Tibial nerve (tissue), 3 donors: ENCODE results near the gene PRR5.

Experiments used
- POLR2A ChIP-seq, 2 donors: fragments of 450-650 bp; IDR thresholded peaks; one replicate each; pipeline ENCODE4 v1.6.1; 2017; ENCODE audit warnings: antibody characterized with exemption in 2 of 2, mild to moderate bottlenecking in 2 of 2, moderate library complexity in 2 of 2
- TF ChIP-seq, protein P1 (sequence below), 5 experiments: fragments of 200-600 bp in 3 of 5; fragments of 450-650 bp in 2 of 5; sonication (generic) in 3 of 5; IDR thresholded peaks; one replicate each; pipeline ENCODE4 v1.5.1; 2016 to 2019; ENCODE audit warnings: antibody characterized with exemption in 5 of 5, mild to moderate bottlenecking in 3 of 5, moderate library complexity in 2 of 5

DNA sequence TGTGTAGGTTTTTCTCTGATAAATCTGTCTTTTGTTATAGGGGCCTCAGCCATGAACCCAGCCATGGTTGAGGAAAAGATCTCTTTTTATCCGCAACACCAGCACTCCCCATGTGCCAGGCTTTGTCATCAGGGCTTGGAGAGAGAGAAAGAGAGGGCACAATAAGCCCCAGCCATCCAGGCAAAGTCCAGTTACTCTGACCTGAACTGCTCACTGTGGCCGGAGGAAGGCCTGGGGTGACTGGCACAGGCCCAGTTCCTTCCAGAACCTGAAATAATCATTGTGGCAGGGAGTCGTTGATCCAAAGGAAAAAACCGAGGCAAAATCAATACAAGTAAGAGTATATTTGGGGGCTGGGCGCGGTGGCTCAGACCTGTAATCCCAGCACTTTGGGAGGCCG, 46.5 kb downstream of the PRR5 start:
- TF ChIP-seq POLR2A (IDR thresholded peaks at IDR 0.05), result no peak
- TF ChIP-seq, protein P1, sequence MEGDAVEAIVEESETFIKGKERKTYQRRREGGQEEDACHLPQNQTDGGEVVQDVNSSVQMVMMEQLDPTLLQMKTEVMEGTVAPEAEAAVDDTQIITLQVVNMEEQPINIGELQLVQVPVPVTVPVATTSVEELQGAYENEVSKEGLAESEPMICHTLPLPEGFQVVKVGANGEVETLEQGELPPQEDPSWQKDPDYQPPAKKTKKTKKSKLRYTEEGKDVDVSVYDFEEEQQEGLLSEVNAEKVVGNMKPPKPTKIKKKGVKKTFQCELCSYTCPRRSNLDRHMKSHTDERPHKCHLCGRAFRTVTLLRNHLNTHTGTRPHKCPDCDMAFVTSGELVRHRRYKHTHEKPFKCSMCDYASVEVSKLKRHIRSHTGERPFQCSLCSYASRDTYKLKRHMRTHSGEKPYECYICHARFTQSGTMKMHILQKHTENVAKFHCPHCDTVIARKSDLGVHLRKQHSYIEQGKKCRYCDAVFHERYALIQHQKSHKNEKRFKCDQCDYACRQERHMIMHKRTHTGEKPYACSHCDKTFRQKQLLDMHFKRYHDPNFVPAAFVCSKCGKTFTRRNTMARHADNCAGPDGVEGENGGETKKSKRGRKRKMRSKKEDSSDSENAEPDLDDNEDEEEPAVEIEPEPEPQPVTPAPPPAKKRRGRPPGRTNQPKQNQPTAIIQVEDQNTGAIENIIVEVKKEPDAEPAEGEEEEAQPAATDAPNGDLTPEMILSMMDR (IDR thresholded peaks at IDR 0.05), result no peak
